GM12801 (cell line): ENCODE results near the gene ABCB8.

ENCODE experiments used
- CTCF ChIP-seq: IDR thresholded peaks from one replicate; pipeline ENCODE4 v1.5.1; 2011; ENCODE audit warnings: control low read depth; ENCODE audit not compliant: insufficient read length; ENCODE audit errors: extremely low read depth

The ABCB8 gene

DNA sequence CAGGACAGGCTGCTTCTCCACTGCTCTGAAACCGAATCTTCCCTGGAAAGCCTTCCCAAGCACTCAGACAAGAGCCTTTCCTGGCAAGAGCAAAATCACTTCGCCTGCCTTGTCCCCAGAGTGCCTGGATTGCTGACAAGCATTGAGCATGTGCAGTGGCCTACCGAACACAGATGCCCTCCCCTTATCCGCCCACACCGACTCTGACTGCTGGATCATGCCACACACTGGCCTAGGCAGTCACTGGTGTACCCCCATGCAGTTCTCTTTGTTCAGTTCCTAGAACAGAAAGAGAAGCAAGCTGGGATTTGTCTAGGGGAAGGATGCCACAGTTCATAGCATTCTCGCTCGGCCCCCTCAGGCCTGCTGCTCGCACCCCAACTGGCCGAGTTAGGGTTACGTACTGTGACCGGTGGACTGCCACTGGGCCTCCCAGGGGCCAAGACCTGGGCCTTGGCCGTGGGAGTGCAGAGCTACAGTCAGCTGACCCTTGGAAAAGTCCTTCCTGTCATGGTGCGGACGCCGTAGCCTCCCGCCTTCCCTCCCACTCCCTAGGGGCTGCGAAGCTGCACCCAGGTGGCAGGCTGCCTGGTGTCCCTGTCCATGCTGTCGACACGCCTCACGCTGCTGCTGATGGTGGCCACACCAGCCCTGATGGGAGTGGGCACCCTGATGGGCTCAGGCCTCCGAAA lies 6.9 kb downstream of the ABCB8 start:
- TF ChIP-seq CTCF = no peak

DNA sequence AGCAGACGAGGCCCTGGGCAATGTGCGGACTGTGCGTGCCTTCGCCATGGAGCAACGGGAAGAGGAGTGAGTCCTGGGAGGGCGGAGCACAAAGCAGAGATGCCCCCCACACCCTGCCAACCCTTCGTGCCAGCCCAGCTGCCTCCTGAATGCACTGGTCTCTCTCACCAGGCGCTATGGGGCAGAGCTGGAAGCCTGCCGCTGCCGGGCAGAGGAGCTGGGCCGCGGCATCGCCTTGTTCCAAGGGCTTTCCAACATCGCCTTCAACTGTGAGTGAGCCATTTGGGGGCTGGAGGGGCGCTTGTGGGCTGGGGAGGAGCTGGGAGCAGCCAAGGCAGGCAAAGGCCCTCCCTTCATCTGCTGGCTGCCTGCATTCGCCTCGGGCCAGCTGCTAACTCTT lies 7.7 kb downstream of the ABCB8 start:
- TF ChIP-seq CTCF = no peak

DNA sequence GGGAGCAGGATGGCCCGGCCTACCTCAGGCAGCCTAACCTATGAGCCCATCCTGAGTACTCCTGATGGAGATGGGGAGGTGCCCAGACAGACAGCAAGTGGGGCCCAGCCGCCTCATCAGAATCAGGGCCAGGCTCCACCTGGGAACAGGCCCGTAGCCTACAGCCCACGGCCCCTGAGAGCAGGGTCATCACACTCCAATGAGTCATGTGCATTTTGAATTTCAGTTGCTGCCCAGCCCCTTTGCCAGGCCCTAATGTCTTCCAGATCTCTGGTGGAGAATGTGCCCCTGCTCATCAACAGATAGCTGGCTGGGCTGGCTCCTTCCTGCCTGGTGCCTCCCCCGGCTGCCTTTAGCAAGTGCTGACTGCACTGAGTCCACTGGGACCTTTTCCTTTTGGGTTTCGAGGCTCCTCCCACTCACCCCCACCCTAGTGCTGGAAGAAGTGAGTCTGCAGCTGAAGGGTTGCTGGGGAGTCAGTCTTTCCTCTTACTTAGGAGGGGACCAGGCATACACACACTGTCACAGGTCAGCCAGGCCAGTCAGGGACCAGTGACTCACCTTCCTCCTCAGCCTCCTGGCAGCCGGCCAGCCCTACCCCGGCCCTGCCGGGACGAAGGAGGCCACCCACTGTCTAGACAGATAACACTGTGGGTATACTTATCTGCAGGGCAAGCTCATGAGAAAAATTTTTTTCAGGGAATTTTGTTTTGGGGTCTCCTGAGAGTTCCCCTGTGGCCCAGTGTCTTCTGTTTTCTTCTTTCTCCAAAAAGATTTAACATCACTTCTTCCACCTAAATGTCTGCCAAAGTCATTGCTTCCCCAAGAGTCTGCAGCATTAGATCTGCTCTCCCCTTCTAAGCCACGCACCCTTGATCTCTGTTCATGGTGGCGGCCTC lies 10.9 kb downstream of the ABCB8 start:
- no peak for TF ChIP-seq CTCF

- TF ChIP-seq CTCF = no peak
These were observed 11.7 kb downstream of the ABCB8 start for GRCh38 chr7:151039850-151040548.

GRCh38 chr7:151040616-151041375 lies 12.5 kb downstream of the ABCB8 start:
- no peak for TF ChIP-seq CTCF

GRCh38 chr7:151043959-151044358 lies 15.7 kb downstream of the ABCB8 start:
- TF ChIP-seq CTCF = no peak

DNA sequence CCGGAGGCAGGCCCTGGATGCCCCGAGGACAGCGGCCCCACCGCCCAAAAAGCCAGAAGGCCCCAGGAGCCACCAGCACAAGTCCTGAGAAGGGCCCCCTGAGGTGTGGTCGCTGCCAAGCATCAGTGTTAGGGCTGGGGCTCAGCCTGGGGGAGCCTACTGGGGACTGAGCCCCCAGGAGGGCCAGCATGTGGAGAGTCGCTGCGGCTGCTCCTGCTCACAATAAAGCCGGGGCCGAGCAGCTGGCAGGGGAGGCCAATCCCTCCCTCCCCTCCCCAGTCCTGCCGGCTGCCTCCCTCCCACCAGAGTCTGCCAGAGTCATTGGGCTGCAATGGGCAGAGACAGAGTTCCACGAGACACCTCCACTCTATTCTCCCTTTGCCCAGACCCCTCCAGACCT lies 17.0 kb downstream of the ABCB8 start:
- no peak for TF ChIP-seq CTCF
